Stimulated activated naive CD8-positive, alpha-beta T cell treated with anti-CD3 and anti-CD28 coated beads, Interleukin-15, Interleukin-2, amounts not matched to agents 100 ng/mL and 50 ng/mL, for 24 hours (primary cell): ENCODE data around the gene HS3ST5.
"Not testable (repeated sequence)": the region's sequence is repeated elsewhere in the genome, so short reads cannot be mapped to it uniquely, and the experiment has no call there.

ENCODE experiments used
- H3K27ac Mint-ChIP-seq: one replicate; pipeline ENCODE4 v1.8.0; 2021; ENCODE audit warnings: mild to moderate bottlenecking, mixed read lengths
- H3K27me3 Mint-ChIP-seq: one replicate; pipeline ENCODE4 v1.8.0; 2021; ENCODE audit warnings: mixed read lengths
- H3K36me3 Mint-ChIP-seq: one replicate; pipeline ENCODE4 v1.8.0; 2021; ENCODE audit warnings: low read depth, mixed read lengths
- H3K4me1 Mint-ChIP-seq: one replicate; pipeline ENCODE4 v1.8.0; 2021; ENCODE audit warnings: low read depth, mixed read lengths
- H3K4me3 Mint-ChIP-seq: one replicate; pipeline ENCODE4 v1.8.0; 2021; ENCODE audit warnings: mild to moderate bottlenecking, mixed read lengths
- H3K9me3 Mint-ChIP-seq: one replicate; pipeline ENCODE4 v1.8.0; 2021; ENCODE audit warnings: mixed read lengths

The HS3ST5 gene

GRCh38 chr6:114101255-114101654, 241.6 kb downstream of the HS3ST5 start:
- Mint-ChIP-seq H3K27me3 (peaks cover 17% of the 10 kb centered on the region), H3K27ac (no peak overlapping the region), H3K36me3 (no peaks in the 10 kb centered on the region), H3K4me3 (no peak overlapping the region), H3K4me1 (no peaks in the 10 kb centered on the region), H3K9me3 (no peaks in the 10 kb centered on the region)

GRCh38 chr6:114100215-114100994, 242.4 kb downstream of the HS3ST5 start:
- H3K9me3 Mint-ChIP-seq, result no peaks in the 10 kb centered on the region

GRCh38 chr6:114096561-114097172, 246.2 kb downstream of the HS3ST5 start:
- Mint-ChIP-seq H3K4me1 (no peaks in the 10 kb centered on the region), H3K27me3 (peaks cover 8% of the 10 kb centered on the region), H3K27ac (no peak overlapping the region), H3K9me3 (no peaks in the 10 kb centered on the region), H3K36me3 (no peaks in the 10 kb centered on the region), H3K4me3 (no peak overlapping the region)

More at GRCh38 chr6:114100215-114100994, 242.4 kb downstream of the HS3ST5 start:
- peaks cover 11% of the 10 kb centered on the region for H3K27me3 Mint-ChIP-seq
- H3K27ac Mint-ChIP-seq, result no peak overlapping the region
- H3K36me3 Mint-ChIP-seq, result no peaks in the 10 kb centered on the region
- H3K4me1 Mint-ChIP-seq, result no peaks in the 10 kb centered on the region
- H3K4me3 Mint-ChIP-seq, result no peak overlapping the region

DNA sequence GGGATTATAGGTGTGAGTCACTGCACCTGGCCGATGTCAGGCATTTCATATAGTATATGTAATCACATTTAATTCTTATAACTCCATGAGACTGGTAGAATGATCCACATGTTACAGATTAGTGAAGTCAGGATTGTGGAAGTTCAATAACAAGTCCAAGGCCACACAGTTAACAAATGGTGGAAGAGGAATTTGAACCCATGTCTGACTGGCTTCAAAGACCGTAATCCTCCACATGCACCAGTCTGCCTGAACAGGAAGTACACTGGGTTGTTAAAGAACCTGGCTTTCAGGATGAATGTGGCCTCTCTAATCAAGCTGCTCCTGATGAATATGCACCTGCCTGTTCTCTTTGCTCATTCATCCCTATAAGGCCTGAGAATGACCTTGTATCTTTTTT, 249.9 kb downstream of the HS3ST5 start:
- no peaks in the 10 kb centered on the region for H3K9me3 Mint-ChIP-seq
- no peak overlapping the region for H3K4me3 Mint-ChIP-seq
- H3K4me1 Mint-ChIP-seq, result no peaks in the 10 kb centered on the region
- no peaks in the 10 kb centered on the region for H3K36me3 Mint-ChIP-seq
- H3K27me3 Mint-ChIP-seq, result peaks cover 6% of the 10 kb centered on the region
- H3K27ac Mint-ChIP-seq, result no peak overlapping the region

DNA sequence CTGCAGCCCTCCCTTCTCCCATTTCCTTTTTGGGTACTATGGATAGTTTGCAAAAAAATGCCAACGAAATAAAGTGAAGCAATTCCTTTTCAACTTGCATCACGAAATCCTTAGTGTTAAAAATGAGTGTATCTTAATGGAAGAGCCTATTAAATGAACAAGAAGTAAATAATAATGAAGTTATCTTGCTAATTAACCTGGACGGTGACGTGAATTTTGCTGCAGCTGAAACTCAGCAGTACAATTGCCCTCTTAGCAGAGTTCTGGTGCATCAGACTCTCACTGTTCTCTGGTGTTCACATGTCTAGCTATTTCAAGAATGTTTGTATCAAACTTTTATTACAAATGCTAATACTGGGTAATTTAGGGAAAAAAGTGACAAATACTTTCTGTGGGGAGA, 252.2 kb downstream of the HS3ST5 start:
- Mint-ChIP-seq H3K36me3 (no peaks in the 10 kb centered on the region), H3K4me3 (no peak overlapping the region), H3K27ac (no peak overlapping the region), H3K27me3 (peaks cover 15% of the 10 kb centered on the region), H3K4me1 (no peaks in the 10 kb centered on the region), H3K9me3 (no peaks in the 10 kb centered on the region)

- Mint-ChIP-seq H3K36me3 (no peaks in the 10 kb centered on the region), H3K4me1 (no peaks in the 10 kb centered on the region), H3K27ac (no peak overlapping the region), H3K9me3 (no peaks in the 10 kb centered on the region), H3K27me3 (peaks cover 17% of the 10 kb centered on the region), H3K4me3 (no peak overlapping the region)
Measured at GRCh38 chr6:114087496-114087895, 255.3 kb downstream of the HS3ST5 start.

DNA sequence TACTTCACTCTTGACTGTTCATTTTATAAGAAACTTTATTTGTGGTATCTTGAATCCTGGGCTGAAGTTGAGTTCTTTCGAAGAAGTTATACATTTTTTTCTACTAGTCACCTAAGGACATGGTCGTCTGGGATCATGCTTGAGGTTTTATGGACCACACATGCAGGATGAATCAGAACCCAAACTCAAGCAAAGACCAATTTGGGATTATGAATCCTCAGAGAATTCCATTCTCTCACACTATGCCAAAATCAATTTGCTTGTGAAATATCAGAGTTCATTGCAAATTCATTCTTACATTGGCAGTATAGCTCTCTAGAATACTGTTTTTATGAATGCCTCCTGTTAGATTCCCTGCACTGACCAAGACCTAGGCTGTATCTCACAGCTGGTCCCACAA, 257.6 kb downstream of the HS3ST5 start:
- peaks cover 18% of the 10 kb centered on the region for H3K27me3 Mint-ChIP-seq
- H3K36me3 Mint-ChIP-seq, result no peaks in the 10 kb centered on the region
- no peak overlapping the region for H3K27ac Mint-ChIP-seq
- H3K4me3 Mint-ChIP-seq, result no peak overlapping the region
- no peaks in the 10 kb centered on the region for H3K9me3 Mint-ChIP-seq
- no peaks in the 10 kb centered on the region for H3K4me1 Mint-ChIP-seq

GRCh38 chr6:114084327-114084890, 258.4 kb downstream of the HS3ST5 start:
- no peaks in the 10 kb centered on the region for H3K9me3 Mint-ChIP-seq
- H3K4me1 Mint-ChIP-seq, result no peaks in the 10 kb centered on the region
- H3K27me3 Mint-ChIP-seq, result peaks cover 18% of the 10 kb centered on the region
- no peaks in the 10 kb centered on the region for H3K36me3 Mint-ChIP-seq
- no peak overlapping the region for H3K27ac Mint-ChIP-seq
- no peak overlapping the region for H3K4me3 Mint-ChIP-seq

DNA sequence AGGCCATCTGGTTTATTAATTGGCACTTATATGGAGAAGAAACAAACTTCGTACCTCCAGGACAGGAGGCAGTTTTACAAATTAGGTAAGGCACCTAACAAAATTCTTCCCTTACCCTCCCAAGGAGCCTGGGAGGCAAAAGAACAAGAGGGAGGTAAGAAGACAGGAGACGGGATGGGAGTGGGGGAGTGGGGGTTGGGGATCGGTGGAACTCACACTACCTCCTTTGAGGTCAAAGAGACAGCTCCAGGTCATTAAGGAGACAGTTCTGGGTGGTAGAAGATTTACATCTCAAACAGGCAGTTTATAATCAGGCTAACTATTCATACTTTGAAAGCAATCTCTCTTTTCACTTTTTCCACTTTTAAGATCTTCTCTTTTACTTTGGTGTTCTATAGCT, 259.6 kb downstream of the HS3ST5 start:
- Mint-ChIP-seq H3K4me3 (no peak overlapping the region), H3K27me3 (peaks cover 18% of the 10 kb centered on the region), H3K27ac (no peak overlapping the region), H3K36me3 (no peaks in the 10 kb centered on the region), H3K9me3 (no peaks in the 10 kb centered on the region), H3K4me1 (no peaks in the 10 kb centered on the region)

GRCh38 chr6:114081730-114082129, 261.1 kb downstream of the HS3ST5 start:
- H3K4me1 Mint-ChIP-seq, result no peaks in the 10 kb centered on the region
- H3K36me3 Mint-ChIP-seq, result no peaks in the 10 kb centered on the region
- no peak overlapping the region for H3K4me3 Mint-ChIP-seq
- no peak overlapping the region for H3K27ac Mint-ChIP-seq
- H3K27me3 Mint-ChIP-seq, result peaks cover 13% of the 10 kb centered on the region
- H3K9me3 Mint-ChIP-seq, result no peaks in the 10 kb centered on the region

- H3K27me3 Mint-ChIP-seq, result peaks cover 11% of the 10 kb centered on the region
- no peaks in the 10 kb centered on the region for H3K4me1 Mint-ChIP-seq
- no peak overlapping the region for H3K27ac Mint-ChIP-seq
- no peaks in the 10 kb centered on the region for H3K9me3 Mint-ChIP-seq
- H3K36me3 Mint-ChIP-seq, result no peaks in the 10 kb centered on the region
- no peak overlapping the region for H3K4me3 Mint-ChIP-seq
Measured at GRCh38 chr6:114080891-114081510, 261.8 kb downstream of the HS3ST5 start.

DNA sequence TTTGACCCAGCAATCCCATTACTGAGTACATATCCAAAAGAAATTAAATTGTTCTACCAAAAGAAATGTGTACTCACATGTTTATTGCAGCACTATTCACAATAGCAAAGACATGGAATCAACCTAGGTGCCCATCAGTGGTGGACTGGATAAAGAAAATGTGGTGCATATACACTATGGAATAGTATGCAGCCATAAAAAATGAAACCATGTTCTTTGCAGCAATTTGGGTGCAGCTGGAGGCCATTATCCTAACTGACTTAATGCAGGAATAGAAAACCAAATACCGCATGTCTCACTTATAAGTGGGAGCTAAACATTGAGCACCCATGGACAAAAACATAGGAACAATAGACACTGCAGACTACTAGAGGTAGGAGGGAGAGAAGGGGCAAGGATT, 262.4 kb downstream of the HS3ST5 start:
- not testable (repeated sequence) for H3K27me3 Mint-ChIP-seq, H3K4me3 Mint-ChIP-seq, H3K4me1 Mint-ChIP-seq, H3K27ac Mint-ChIP-seq, H3K9me3 Mint-ChIP-seq, H3K36me3 Mint-ChIP-seq

GRCh38 chr6:114075777-114076176, 267.0 kb downstream of the HS3ST5 start:
- Mint-ChIP-seq H3K4me3 (no peak overlapping the region), H3K27me3 (peaks cover under 1% of the 10 kb centered on the region), H3K27ac (no peak overlapping the region), H3K36me3 (no peaks in the 10 kb centered on the region), H3K4me1 (no peaks in the 10 kb centered on the region), H3K9me3 (no peaks in the 10 kb centered on the region)

DNA sequence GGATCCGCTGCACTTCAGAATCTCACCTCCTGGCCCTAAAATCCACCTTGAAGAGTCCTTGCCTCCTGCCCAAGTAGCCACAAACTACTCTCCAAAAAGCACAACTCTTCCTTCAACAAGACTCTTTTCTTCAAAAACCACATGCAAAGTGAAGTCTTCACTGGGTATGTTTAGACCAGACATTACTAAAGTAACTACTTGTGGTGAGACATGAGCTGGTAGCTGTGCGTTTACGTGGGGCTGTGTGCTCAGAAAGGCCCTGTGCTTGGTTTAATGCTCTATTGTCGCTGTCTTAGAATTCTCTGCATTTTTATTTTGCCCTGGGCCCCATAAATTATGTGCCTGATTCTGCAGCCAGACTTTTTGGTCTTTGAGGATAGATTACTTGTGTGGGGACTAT, 267.5 kb downstream of the HS3ST5 start:
- H3K27me3 Mint-ChIP-seq, result no peaks in the 10 kb centered on the region
- H3K4me1 Mint-ChIP-seq, result no peaks in the 10 kb centered on the region
- no peak overlapping the region for H3K27ac Mint-ChIP-seq

DNA sequence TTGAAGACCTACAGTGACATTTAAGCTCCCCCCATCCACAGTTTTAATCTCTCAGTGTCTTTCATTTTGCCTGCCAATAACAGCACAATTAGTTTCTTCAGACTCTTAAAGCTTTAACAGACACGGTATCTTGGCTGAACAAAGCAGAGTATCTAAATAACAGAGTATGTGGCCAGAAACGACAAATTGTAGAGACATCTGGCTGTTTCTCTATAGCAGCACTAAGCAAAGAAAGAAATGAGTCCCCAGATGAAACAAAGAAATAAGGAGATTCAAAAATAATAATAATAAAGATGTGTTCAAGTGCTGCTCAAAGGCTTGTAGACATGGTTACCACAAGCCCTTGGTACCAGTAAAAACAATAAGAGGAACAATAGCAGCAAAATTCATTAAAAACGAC, 274.1 kb downstream of the HS3ST5 start:
- Mint-ChIP-seq H3K4me1 (no peaks in the 10 kb centered on the region), H3K9me3 (no peaks in the 10 kb centered on the region), H3K27me3 (peaks cover 14% of the 10 kb centered on the region), H3K36me3 (no peaks in the 10 kb centered on the region), H3K4me3 (no peak overlapping the region), H3K27ac (no peak overlapping the region)

More for the DNA sequence above, 267.5 kb downstream of the HS3ST5 start:
- H3K36me3 Mint-ChIP-seq, result no peaks in the 10 kb centered on the region
- H3K4me3 Mint-ChIP-seq, result no peak overlapping the region
- no peaks in the 10 kb centered on the region for H3K9me3 Mint-ChIP-seq
